Prostate gland (tissue), 2 donors: ENCODE data around the gene IGFBP7.

Experiments used
- POLR2A ChIP-seq: fragments of 450-650 bp; IDR thresholded peaks from one replicate; pipeline ENCODE4 v1.6.1; 2016; ENCODE audit warnings: antibody characterized with exemption, mild to moderate bottlenecking
- POLR2AphosphoS5 ChIP-seq: sonication (generic); formaldehyde crosslinking; IDR thresholded peaks from one replicate; pipeline ENCODE4 v1.6.1; 2017; ENCODE audit warnings: antibody characterized with exemption
- TF ChIP-seq, protein P1 (sequence below), 4 experiments: fragments of 200-600 bp in 2 of 4; fragments of 450-650 bp in 2 of 4; sonication (generic) in 2 of 4; IDR thresholded peaks; 1 replicate in 3 of 4; 2 replicates in 1 of 4; pipeline ENCODE4 v1.5.1; 2016 to 2019; ENCODE audit warnings: antibody characterized with exemption in 4 of 4, mild to moderate bottlenecking in 2 of 4, moderate library complexity in 2 of 4

GRCh38 chr4:57148177-57148576 is 38.0 kb upstream of the IGFBP7 start:
- TF ChIP-seq POLR2A (no peak), POLR2AphosphoS5 (no peak)
- TF ChIP-seq, protein P1, sequence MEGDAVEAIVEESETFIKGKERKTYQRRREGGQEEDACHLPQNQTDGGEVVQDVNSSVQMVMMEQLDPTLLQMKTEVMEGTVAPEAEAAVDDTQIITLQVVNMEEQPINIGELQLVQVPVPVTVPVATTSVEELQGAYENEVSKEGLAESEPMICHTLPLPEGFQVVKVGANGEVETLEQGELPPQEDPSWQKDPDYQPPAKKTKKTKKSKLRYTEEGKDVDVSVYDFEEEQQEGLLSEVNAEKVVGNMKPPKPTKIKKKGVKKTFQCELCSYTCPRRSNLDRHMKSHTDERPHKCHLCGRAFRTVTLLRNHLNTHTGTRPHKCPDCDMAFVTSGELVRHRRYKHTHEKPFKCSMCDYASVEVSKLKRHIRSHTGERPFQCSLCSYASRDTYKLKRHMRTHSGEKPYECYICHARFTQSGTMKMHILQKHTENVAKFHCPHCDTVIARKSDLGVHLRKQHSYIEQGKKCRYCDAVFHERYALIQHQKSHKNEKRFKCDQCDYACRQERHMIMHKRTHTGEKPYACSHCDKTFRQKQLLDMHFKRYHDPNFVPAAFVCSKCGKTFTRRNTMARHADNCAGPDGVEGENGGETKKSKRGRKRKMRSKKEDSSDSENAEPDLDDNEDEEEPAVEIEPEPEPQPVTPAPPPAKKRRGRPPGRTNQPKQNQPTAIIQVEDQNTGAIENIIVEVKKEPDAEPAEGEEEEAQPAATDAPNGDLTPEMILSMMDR (IDR thresholded peaks at IDR 0.05), result no peak
